Left lung (tissue), 10 donors: ENCODE results near the gene NEURL1. TPM values are rescaled to one million over a fixed set of nuclear protein-coding genes. Genes with fewer than 3 reads are reported as not detected.
A peak's percentile ranks its signal among the peaks of the same experiment; 100 is the strongest.

ENCODE experiments used
- ATAC-seq: fragments of 200-7000 bp; cut with Tn5 transposase; one replicate; pipeline ENCODE4 v1.9.1; 2020; ENCODE audit warnings: moderate library complexity
- DNase-seq, 4 donors: peaks; one replicate each; pipeline ENCODE4 v3.0.0-alpha.2; 2013 to 2020
- H3K27ac ChIP-seq, 2 donors: fragments of 200-600 bp; sonication (generic) in 1 of 2; one replicate each; pipeline versions ENCODE4 v1.5.0 to v1.8.0; 2020 to 2021
- H3K27me3 ChIP-seq, 2 donors: fragments of 200-600 bp; sonication (generic) in 1 of 2; one replicate each; pipeline versions ENCODE4 v1.5.0 to v1.8.0; 2020 to 2021
- H3K36me3 ChIP-seq, 2 donors: fragments of 200-600 bp; sonication (generic) in 1 of 2; one replicate each; pipeline versions ENCODE4 v1.5.0 to v1.8.0; 2020 to 2021
- H3K4me1 ChIP-seq, 2 donors: fragments of 200-600 bp; one replicate each; pipeline ENCODE4 v1.8.0; 2021
- H3K4me3 ChIP-seq, 2 donors: fragments of 200-600 bp; sonication (generic) in 1 of 2; one replicate each; pipeline versions ENCODE4 v1.5.0 to v1.8.0; 2020 to 2021; ENCODE audit warnings: mild to moderate bottlenecking in 1 of 2
- H3K9me3 ChIP-seq, 2 donors: fragments of 200-600 bp; sonication (generic) in 1 of 2; one replicate each; pipeline versions ENCODE4 v1.5.0 to v1.8.0; 2020 to 2021
- intact Hi-C, 2 donors: fragments of 100-400 bp; cut with DNase I; formaldehyde crosslinking; loops; one replicate each; pipeline versions ENCODE4 v1.11.2 to v1.14.2; 2022
- polyA plus RNA-seq, 6 donors: library from polyadenylated mRNA; unstranded; fragments of 120-200 nt; gene quantifications; one replicate each; pipeline ENCODE4 v1.2.1, GENCODE V29; 2013; ENCODE audit not compliant: insufficient read length in 6 of 6
- total RNA-seq, 2 donors: library from RNA; stranded (reverse); fragmentation: NEBNext Ultra II Directional; extraction: Animal tissue kit (Norgen Biotek cat#: 25700); gene quantifications; one replicate each; pipeline ENCODE4 v1.2.1, GENCODE V29; 2021
- TF ChIP-seq, protein P1 (sequence below), 2 donors: fragments of 200-600 bp; sonication (generic) in 1 of 2; IDR thresholded peaks; one replicate each; pipeline versions ENCODE4 v1.5.0 to v1.8.0; 2021; ENCODE audit warnings: antibody characterized with exemption in 2 of 2
- donor health status: DM: no; HTN: yes; CAD: no.
- donor health status: DM: no; HTN: no; CAD: no.

Gene NEURL1
- total and polyA plus RNA-seq, 8 donors, result 0.76 to 2.1 (median 1.4) TPM

DNA sequence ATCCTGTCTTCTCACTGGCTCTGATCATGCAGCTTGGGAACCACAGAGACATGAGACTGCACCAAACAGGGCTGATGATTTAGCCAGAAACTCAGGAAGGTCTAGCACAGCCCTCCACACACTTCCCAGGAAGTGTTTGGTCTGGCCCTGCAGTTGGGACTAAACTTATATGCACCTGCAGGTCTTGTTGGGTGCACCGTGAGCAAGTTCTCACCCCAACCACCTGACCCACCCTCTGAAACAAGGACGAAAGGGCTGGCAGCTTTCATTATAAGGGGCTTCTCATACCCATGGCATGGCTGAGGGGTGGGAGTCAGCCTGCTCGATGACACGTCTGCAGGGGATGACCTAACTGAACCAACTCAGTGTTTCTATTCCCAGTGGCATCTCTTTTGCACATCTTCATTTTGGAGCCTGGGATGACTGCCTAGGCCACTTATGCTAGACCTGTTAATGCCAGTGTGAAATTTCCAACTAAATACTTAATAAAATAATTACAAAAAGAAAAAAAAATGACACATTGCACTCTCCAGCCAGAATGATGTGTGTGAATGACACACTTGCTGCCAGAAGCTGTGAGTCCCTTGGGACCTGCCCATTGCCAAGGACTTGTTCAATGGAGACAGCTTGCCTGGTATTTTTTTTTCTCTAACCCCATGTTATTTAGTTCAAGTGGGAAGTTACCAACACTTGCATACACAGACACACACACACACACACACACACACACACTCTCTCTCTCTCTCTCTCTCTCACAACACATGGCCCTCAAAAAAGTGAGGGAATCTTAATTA, 102.6 kb downstream of the NEURL1 start:
- intact Hi-C loops, result no loop called here
- Histone ChIP-seq H3K4me3 (no peak overlapping the region), H3K9me3 (no peaks in the 10 kb centered on the region), H3K27me3 (no peaks in the 10 kb centered on the region), H3K36me3 (no peaks in the 10 kb centered on the region), H3K4me1 (no peaks in the 10 kb centered on the region), H3K27ac (no peak overlapping the region)
- ATAC-seq (no peak), DNase-seq (no peak)
- TF ChIP-seq, protein P1, sequence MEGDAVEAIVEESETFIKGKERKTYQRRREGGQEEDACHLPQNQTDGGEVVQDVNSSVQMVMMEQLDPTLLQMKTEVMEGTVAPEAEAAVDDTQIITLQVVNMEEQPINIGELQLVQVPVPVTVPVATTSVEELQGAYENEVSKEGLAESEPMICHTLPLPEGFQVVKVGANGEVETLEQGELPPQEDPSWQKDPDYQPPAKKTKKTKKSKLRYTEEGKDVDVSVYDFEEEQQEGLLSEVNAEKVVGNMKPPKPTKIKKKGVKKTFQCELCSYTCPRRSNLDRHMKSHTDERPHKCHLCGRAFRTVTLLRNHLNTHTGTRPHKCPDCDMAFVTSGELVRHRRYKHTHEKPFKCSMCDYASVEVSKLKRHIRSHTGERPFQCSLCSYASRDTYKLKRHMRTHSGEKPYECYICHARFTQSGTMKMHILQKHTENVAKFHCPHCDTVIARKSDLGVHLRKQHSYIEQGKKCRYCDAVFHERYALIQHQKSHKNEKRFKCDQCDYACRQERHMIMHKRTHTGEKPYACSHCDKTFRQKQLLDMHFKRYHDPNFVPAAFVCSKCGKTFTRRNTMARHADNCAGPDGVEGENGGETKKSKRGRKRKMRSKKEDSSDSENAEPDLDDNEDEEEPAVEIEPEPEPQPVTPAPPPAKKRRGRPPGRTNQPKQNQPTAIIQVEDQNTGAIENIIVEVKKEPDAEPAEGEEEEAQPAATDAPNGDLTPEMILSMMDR (IDR thresholded peaks at IDR 0.05), result no peak

DNA sequence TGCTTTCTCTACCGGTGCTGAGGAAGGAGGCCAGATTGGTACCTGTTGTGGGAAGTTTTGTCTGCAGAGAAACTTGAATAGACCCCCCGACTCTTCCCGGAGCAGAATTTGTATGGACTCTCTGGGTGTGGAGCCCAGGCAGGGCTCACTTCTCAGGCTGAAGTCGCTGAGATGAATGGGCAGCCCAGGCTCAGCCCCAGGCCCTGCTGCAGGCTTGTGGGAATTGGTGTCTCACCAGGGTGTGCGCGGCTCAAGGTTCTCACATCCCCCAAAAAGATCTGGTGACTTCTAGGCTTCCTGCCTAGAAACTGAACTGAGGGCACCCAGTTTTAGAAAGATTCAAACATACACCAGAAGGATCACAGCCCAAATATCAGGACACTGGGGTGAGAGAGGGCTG, 103.5 kb downstream of the NEURL1 start:
- no peak for DNase-seq
- H3K36me3 ChIP-seq, result peaks cover 0 to 4% of the 10 kb centered on the region in 2 donors
- no peak overlapping the region for H3K27ac ChIP-seq
- H3K9me3 ChIP-seq, result no peaks in the 10 kb centered on the region
- no peak for ATAC-seq
- intact Hi-C loops, result no loop called here
- TF ChIP-seq, protein P1 (IDR thresholded peaks at IDR 0.05), result no peak
- H3K27me3 ChIP-seq, result no peaks in the 10 kb centered on the region
- no peaks in the 10 kb centered on the region for H3K4me1 ChIP-seq
- H3K4me3 ChIP-seq, result no peak overlapping the region

DNA sequence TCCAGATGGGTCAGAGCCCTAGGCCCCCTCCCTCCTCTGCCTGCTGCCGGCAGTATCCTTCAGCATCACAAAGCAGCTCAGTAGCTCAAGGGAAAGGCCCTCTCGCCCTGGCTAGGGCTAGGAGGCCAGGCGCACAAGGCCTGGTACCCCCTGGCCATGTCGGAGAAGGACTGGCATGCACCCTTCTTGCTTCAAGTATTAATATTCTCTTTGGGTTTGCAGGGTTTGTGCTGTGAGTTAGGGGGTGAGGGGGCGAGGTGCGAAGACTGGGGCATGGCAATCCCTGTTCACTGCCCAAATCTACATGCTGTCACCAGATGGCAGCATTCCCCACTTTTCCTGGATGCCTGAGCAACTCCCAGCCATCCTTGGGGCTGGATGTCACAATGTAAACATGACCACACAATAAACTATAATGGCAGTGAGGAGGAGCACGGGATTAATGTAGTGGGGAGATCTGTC, 105.2 kb downstream of the NEURL1 start:
- intact Hi-C loops, result no loop called here
- H3K27ac ChIP-seq, result no peak overlapping the region
- H3K9me3 ChIP-seq, result no peaks in the 10 kb centered on the region
- H3K4me1 ChIP-seq, result no peaks in the 10 kb centered on the region
- H3K27me3 ChIP-seq, result no peaks in the 10 kb centered on the region
- ATAC-seq (peak; percentile 68), DNase-seq (peak in 2 of 4 donors; percentile 71 to 85)
- TF ChIP-seq, protein P1 (IDR thresholded peaks at IDR 0.05), result peak; percentile 42 to 60
- H3K4me3 ChIP-seq, result no peak overlapping the region
- peaks cover 0 to 21% of the 10 kb centered on the region in 2 donors for H3K36me3 ChIP-seq

DNA sequence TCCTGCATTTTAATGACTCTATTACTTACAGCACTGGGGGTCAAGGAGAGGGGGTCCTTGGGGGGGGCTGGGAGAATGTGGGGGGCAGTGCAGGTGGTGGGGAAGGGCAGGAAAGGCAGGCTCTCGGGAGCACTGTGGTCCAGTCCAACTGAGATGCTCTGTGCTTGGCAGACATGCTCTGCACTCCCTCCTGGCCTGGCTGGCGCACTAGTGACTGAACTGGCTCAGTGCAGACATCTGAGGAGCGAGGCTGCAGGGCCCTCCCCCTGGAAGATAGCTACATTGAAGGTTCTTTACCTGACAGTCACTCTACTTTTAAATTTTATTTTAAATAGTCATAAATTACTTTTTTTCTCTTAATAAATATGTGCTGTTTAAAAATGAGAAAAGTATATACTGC, 105.7 kb downstream of the NEURL1 start:
- Histone ChIP-seq H3K27ac (no peak overlapping the region), H3K27me3 (no peaks in the 10 kb centered on the region), H3K4me3 (no peak overlapping the region), H3K36me3 (peaks cover 0 to 24% of the 10 kb centered on the region in 2 donors), H3K9me3 (no peaks in the 10 kb centered on the region), H3K4me1 (no peaks in the 10 kb centered on the region)
- no peak for DNase-seq
- TF ChIP-seq, protein P1 (IDR thresholded peaks at IDR 0.05), result no peak
- intact Hi-C loops, result no loop called here
- ATAC-seq, result no peak

DNA sequence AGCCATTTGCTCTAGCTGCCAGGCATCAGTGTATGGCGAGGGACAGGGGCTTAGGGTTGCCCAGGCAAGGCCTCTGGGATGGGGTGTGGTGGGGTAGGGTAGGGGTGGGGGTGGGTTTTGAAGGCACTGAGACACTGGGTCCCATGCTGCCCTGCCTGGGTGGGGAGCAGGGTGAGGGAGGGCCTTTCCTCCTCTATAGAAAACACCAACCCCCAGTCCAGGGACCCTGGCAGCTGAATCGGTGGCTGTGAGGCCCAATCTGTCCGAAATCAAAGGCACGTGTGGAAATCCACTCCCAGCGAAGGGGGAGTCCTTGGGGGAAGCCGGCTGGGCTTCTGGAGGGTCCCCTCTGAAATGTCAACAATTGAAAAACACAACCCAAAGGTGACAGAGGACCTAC, 106.4 kb downstream of the NEURL1 start:
- DNase-seq (no peak), ATAC-seq (no peak)
- Histone ChIP-seq H3K4me3 (no peak overlapping the region), H3K27me3 (no peaks in the 10 kb centered on the region), H3K27ac (no peak overlapping the region), H3K4me1 (no peaks in the 10 kb centered on the region), H3K9me3 (no peaks in the 10 kb centered on the region), H3K36me3 (peaks cover 0 to 30% of the 10 kb centered on the region in 2 donors)
- TF ChIP-seq, protein P1 (IDR thresholded peaks at IDR 0.05), result no peak
- intact Hi-C loops, result loop anchor here in 1 of 2 donors (5.0 kb wide), 1 partner anchor 87 kb away; no protein-coding TSS in a partner anchor
